SU-DHL-6 (cell line): ENCODE results near the gene LHFPL5.

Experiments
- H2AFZ ChIP-seq: fragments of 200-600 bp; sonication (generic); 2 replicates; pipeline ENCODE4 v1.6.1; 2014; ENCODE audit warnings: low read depth, mild to moderate bottlenecking, moderate library complexity, mixed read lengths, antibody characterized with exemption, low read length; ENCODE audit not compliant: severe bottlenecking
- H3F3A ChIP-seq: fragments of 200-600 bp; shearing (Covaris generic); 2 replicates; pipeline ENCODE4 v1.6.0; 2016; ENCODE audit warnings: antibody characterized with exemption, mild to moderate bottlenecking; ENCODE audit not compliant: insufficient read depth
- H3K27ac ChIP-seq: fragments of 200-600 bp; sonication (generic); 2 replicates; pipeline ENCODE4 v1.5.1; 2016; ENCODE audit warnings: low read depth, mild to moderate bottlenecking, low read length, moderate library complexity, mixed read lengths
- H3K27me3 ChIP-seq: fragments of 200-600 bp; sonication (generic), shearing (Covaris generic); 2 replicates; pipeline ENCODE4 v1.6.0; 2014; ENCODE audit warnings: mild to moderate bottlenecking, low read length
- H3K36me3 ChIP-seq: fragments of 200-600 bp; sonication (generic); 2 replicates; pipeline ENCODE4 v1.6.1; 2014; ENCODE audit warnings: mild to moderate bottlenecking, low read length, mixed read lengths
- H3K4me2 ChIP-seq: fragments of 300-600, 200-600 bp; shearing (Covaris generic), sonication (generic); 2 replicates; pipeline ENCODE4 v1.6.0; 2014; ENCODE audit warnings: low read length, low read depth, mild to moderate bottlenecking; ENCODE audit not compliant: poor library complexity, severe bottlenecking
- H3K4me3 ChIP-seq: fragments of 200-600 bp; sonication (generic); 2 replicates; pipeline ENCODE4 v1.5.1; 2014; ENCODE audit warnings: antibody characterized with exemption, low read length, mild to moderate bottlenecking, mixed read lengths; ENCODE audit not compliant: insufficient read depth, poor library complexity, severe bottlenecking
- H3K79me2 ChIP-seq: fragments of 200-600 bp; sonication (generic); 2 replicates; pipeline ENCODE4 v1.6.1; 2014; ENCODE audit warnings: mild to moderate bottlenecking, low read length, moderate library complexity; ENCODE audit not compliant: insufficient read depth
- H3K9ac ChIP-seq: fragments of 200-600 bp; sonication (generic); 2 replicates; pipeline ENCODE4 v1.7.0; 2014; ENCODE audit warnings: mild to moderate bottlenecking, low read length
- H3K9me2 ChIP-seq: fragments of 200-600 bp; sonication (generic); replicated peaks from 2 replicates; pipeline ENCODE4 v1.6.1; 2014; ENCODE audit warnings: low read length; ENCODE audit not compliant: insufficient read depth
- H3K9me3 ChIP-seq: fragments of 200-600 bp; sonication (generic); 2 replicates; pipeline ENCODE4 v1.6.1; 2014; ENCODE audit warnings: low read length, mixed read lengths; ENCODE audit not compliant: insufficient read depth
- H4K20me1 ChIP-seq: fragments of 200-600 bp; sonication (generic); 2 replicates; pipeline ENCODE4 v1.6.1; 2014; ENCODE audit warnings: low read depth, mild to moderate bottlenecking, antibody characterized with exemption, low read length, moderate library complexity, mixed read lengths
- CTCF ChIP-seq: fragments of 200-600 bp; sonication (generic); IDR thresholded peaks from one replicate; pipeline ENCODE4 v1.5.1; 2017; ENCODE audit warnings: antibody characterized with exemption, mild to moderate bottlenecking, low read length, moderate library complexity; ENCODE audit not compliant: insufficient read depth, poor library complexity, severe bottlenecking
- EZH2phosphoT487 ChIP-seq: fragments of 200-600 bp; sonication (generic), shearing (Covaris generic); conservative IDR thresholded peaks from 2 replicates; pipeline ENCODE4 v1.6.1; 2018; ENCODE audit warnings: mild to moderate bottlenecking, antibody characterized with exemption, low read length, moderate library complexity, mixed read lengths

LHFPL5 gene

GRCh38 chr6:35765739-35766138 lies 39.4 kb upstream of the LHFPL5 start:
- H3K27ac ChIP-seq = no peak overlapping the region
- no peak overlapping the region for H3K9ac ChIP-seq
- no peak overlapping the region for H2AFZ ChIP-seq
- no peaks in the 10 kb centered on the region for H3K79me2 ChIP-seq
- TF ChIP-seq EZH2phosphoT487 (no peak), CTCF (no peak)
- no peak overlapping the region for H3K4me3 ChIP-seq
- no peak overlapping the region for H3K4me2 ChIP-seq
- peaks cover 9% of the 10 kb centered on the region for H3F3A ChIP-seq
- H3K27me3 ChIP-seq = no peaks in the 10 kb centered on the region
- no peaks in the 10 kb centered on the region for H3K9me3 ChIP-seq
- H3K9me2 ChIP-seq = no peaks in the 10 kb centered on the region
- no peaks in the 10 kb centered on the region for H3K36me3 ChIP-seq
- no peaks in the 10 kb centered on the region for H4K20me1 ChIP-seq

GRCh38 chr6:35769211-35769610 lies 35.9 kb upstream of the LHFPL5 start:
- H3K9me3 ChIP-seq = no peaks in the 10 kb centered on the region
- no peaks in the 10 kb centered on the region for H3K79me2 ChIP-seq
- H3K27ac ChIP-seq = no peak overlapping the region
- H3K9me2 ChIP-seq = no peaks in the 10 kb centered on the region
- no peak overlapping the region for H3K4me2 ChIP-seq
- H3F3A ChIP-seq = peaks cover 15% of the 10 kb centered on the region
- no peaks in the 10 kb centered on the region for H3K27me3 ChIP-seq
- no peaks in the 10 kb centered on the region for H4K20me1 ChIP-seq
- H3K4me3 ChIP-seq = no peak overlapping the region
- TF ChIP-seq EZH2phosphoT487 (no peak), CTCF (no peak)
- H2AFZ ChIP-seq = no peak overlapping the region
- no peak overlapping the region for H3K9ac ChIP-seq
- no peaks in the 10 kb centered on the region for H3K36me3 ChIP-seq

GRCh38 chr6:35771343-35771627 lies 33.9 kb upstream of the LHFPL5 start:
- Histone ChIP-seq H3K27me3 (no peaks in the 10 kb centered on the region), H3K9me2 (no peaks in the 10 kb centered on the region), H3K9ac (peak overlapping the region; percentile 13; the same call in 1 of the 2 replicates), H3K4me3 (no peak overlapping the region), H2AFZ (no peak overlapping the region), H3K4me2 (peak overlapping the region; percentile 41), H3K27ac (peak overlapping the region; percentile 67), H3F3A (peaks cover 15% of the 10 kb centered on the region), H3K79me2 (no peaks in the 10 kb centered on the region), H3K9me3 (no peaks in the 10 kb centered on the region), H4K20me1 (no peaks in the 10 kb centered on the region), H3K36me3 (no peaks in the 10 kb centered on the region)
- TF ChIP-seq EZH2phosphoT487 (no peak), CTCF (no peak)
